HCT116 (cell line): ENCODE data around the gene TCEAL5. TPM values are rescaled to one million over a fixed set of nuclear protein-coding genes. Genes with fewer than 3 reads are reported as not detected.

Experiments
- ATAC-seq: fragments of 200-7000 bp; cut with Tn5 transposase; 2 replicates; pipeline ENCODE4 v1.9.1; 2020; ENCODE audit warnings: mild to moderate bottlenecking, moderate library complexity
- BruUV-seq: library from RNA; stranded (reverse); fragments of 400-500 nt; replicated peaks from 2 replicates; lab custom pipeline; 2021; lab: Mats Ljungman, UMichigan
- CTCF ChIA-PET: fragments of 300-600 bp; sonication (Branson Sonifier 250); formaldehyde crosslinking; loops from one replicate; lab custom pipeline; 2021; ENCODE audit warnings: antibody characterized with exemption; lab: Charles Lee
- POLR2A ChIA-PET: fragments of 300-600, 350-600 bp; sonication (Branson Sonifier 250); formaldehyde crosslinking; loops from one replicate; lab custom pipeline; 2021; ENCODE audit warnings: antibody characterized with exemption; lab: Charles Lee
- RAD21 ChIA-PET, 2 experiments: fragments of 300-600 bp; sonication (Branson Sonifier 250); formaldehyde crosslinking; loops; one replicate each; lab custom pipeline; 2023; ENCODE audit warnings: low total read pairs in 2 of 2; ENCODE audit not compliant: uncharacterized antibody in 2 of 2, unreplicated experiment in 2 of 2, low non-redundant PET in 1 of 2; lab: Charles Lee
- DNase-seq: peaks from one replicate; pipeline ENCODE4 v3.0.0-alpha.2; 2010; ENCODE audit warnings: low read depth, low spot score
- H2AFZ ChIP-seq: fragments of 200-600 bp; shearing (Covaris generic), sonication (generic); 2 replicates; pipeline ENCODE4 v1.6.1; 2017; ENCODE audit warnings: low read depth, mixed run types, mixed read lengths, antibody characterized with exemption, low read length; ENCODE audit not compliant: poor library complexity, severe bottlenecking
- H3K27ac ChIP-seq: 2 replicates; pipeline ENCODE4 v1.5.1; 2012; ENCODE audit warnings: low read depth, low read length
- H3K27me3 ChIP-seq: fragments of 200-600 bp; sonication (generic); 2 replicates; pipeline ENCODE4 v1.6.1; 2016; ENCODE audit warnings: mixed run types, low read length, mixed read lengths; ENCODE audit not compliant: insufficient read depth
- H3K36me3 ChIP-seq, 2 experiments: fragments of 200-500 bp in 1 of 2; fragments of 200-600 bp in 1 of 2; sonication (Bioruptor generic) in 1 of 2; sonication (generic) in 1 of 2; 2 replicates each; pipeline versions ENCODE4 v1.5.1 to v1.6.1; 2014 to 2016; ENCODE audit warnings: low read length in 2 of 2, inconsistent platforms in 1 of 2, mixed read lengths in 1 of 2, mixed run types in 1 of 2; ENCODE audit not compliant: insufficient read depth in 2 of 2, control insufficient read depth in 1 of 2
- H3K4me1 ChIP-seq, 2 experiments: fragments of 200-600 bp in 1 of 2; sonication (generic) in 1 of 2; 2 replicates each; pipeline versions ENCODE4 v1.5.1 to v1.6.1; 2012 to 2017; ENCODE audit warnings: low read length in 2 of 2, inconsistent platforms in 1 of 2, mild to moderate bottlenecking in 1 of 2, mixed read lengths in 1 of 2, mixed run types in 1 of 2, moderate library complexity in 1 of 2; ENCODE audit not compliant: insufficient read depth in 2 of 2, control insufficient read depth in 1 of 2
- H3K4me2 ChIP-seq: fragments of 200-600 bp; sonication (generic); 2 replicates; pipeline ENCODE4 v1.6.1; 2017; ENCODE audit warnings: mixed run types, low read length, mixed read lengths
- H3K4me3 ChIP-seq, 2 experiments: fragments of 200-600 bp in 1 of 2; sonication (generic) in 1 of 2; replicated peaks in 1 of 2; 2 replicates each; pipeline ENCODE4 v1.5.1; 2011 to 2016; ENCODE audit warnings: low read length in 2 of 2, control low read depth in 1 of 2, low read depth in 1 of 2, mild to moderate bottlenecking in 1 of 2, mixed read lengths in 1 of 2, mixed run types in 1 of 2
- H3K79me2 ChIP-seq: fragments of 200-600 bp; sonication (generic); 2 replicates; pipeline ENCODE4 v1.6.1; 2017; ENCODE audit warnings: mild to moderate bottlenecking, mixed run types, low read length, moderate library complexity, mixed read lengths; ENCODE audit not compliant: insufficient read depth
- H3K9ac ChIP-seq: fragments of 200-600 bp; sonication (generic); 2 replicates; pipeline ENCODE4 v1.6.1; 2016; ENCODE audit warnings: low read length, mixed read lengths
- H3K9me2 ChIP-seq: fragments of 200-600 bp; sonication (generic), shearing (Covaris generic); 2 replicates; pipeline ENCODE4 v1.6.1; 2017; ENCODE audit warnings: mixed run types, mild to moderate bottlenecking, moderate library complexity; ENCODE audit not compliant: insufficient read depth
- H3K9me3 ChIP-seq, 2 experiments: fragments of 200-500 bp in 1 of 2; fragments of 200-600 bp in 1 of 2; sonication (Bioruptor generic) in 1 of 2; sonication (generic) in 1 of 2; 2 replicates each; pipeline ENCODE4 v1.6.1; 2014 to 2017; ENCODE audit warnings: low read length in 2 of 2, mixed read lengths in 2 of 2, inconsistent platforms in 1 of 2, low read depth in 1 of 2, mild to moderate bottlenecking in 1 of 2, mixed run types in 1 of 2, moderate library complexity in 1 of 2; ENCODE audit not compliant: control insufficient read depth in 1 of 2, insufficient read depth in 1 of 2
- H4K20me1 ChIP-seq: fragments of 200-600 bp; sonication (generic), shearing (Covaris generic); 2 replicates; pipeline ENCODE4 v1.6.1; 2017; ENCODE audit warnings: mixed run types, mild to moderate bottlenecking, moderate library complexity; ENCODE audit not compliant: insufficient read depth
- CTCF ChIP-seq, 3 experiments: fragments of 200-600 bp in 1 of 3; sonication (generic) in 1 of 3; IDR thresholded peaks in 2 of 3; conservative IDR thresholded peaks in 1 of 3; 2 replicates each; pipeline ENCODE4 v1.5.1; 2012 to 2017; ENCODE audit warnings: low read depth in 2 of 3, low read length in 2 of 3, antibody characterized with exemption in 1 of 3, borderline replicate concordance in 1 of 3, control low read depth in 1 of 3, mild to moderate bottlenecking in 1 of 3, mixed read lengths in 1 of 3, mixed run types in 1 of 3, moderate library complexity in 1 of 3; ENCODE audit not compliant: insufficient read depth in 1 of 3
- EGR1 ChIP-seq: IDR thresholded peaks from 2 replicates; pipeline ENCODE4 v1.6.1; 2012; ENCODE audit warnings: low read depth
- ELF1 ChIP-seq: IDR thresholded peaks from 2 replicates; pipeline ENCODE4 v1.6.1; 2012; ENCODE audit warnings: low read depth, borderline replicate concordance
- FOSL1 ChIP-seq: IDR thresholded peaks from 2 replicates; pipeline ENCODE4 v1.6.1; 2012; ENCODE audit warnings: low read depth
- POLR2A ChIP-seq: IDR thresholded peaks from 2 replicates; pipeline ENCODE4 v1.7.0; 2011; ENCODE audit warnings: borderline replicate concordance; ENCODE audit not compliant: insufficient read depth, insufficient read length; ENCODE audit errors: extremely low read depth
- RAD21 ChIP-seq: IDR thresholded peaks from 2 replicates; pipeline ENCODE4 v1.6.1; 2012; ENCODE audit warnings: low read depth, mild to moderate bottlenecking
- SRF ChIP-seq: IDR thresholded peaks from 2 replicates; pipeline ENCODE4 v1.6.1; 2012; ENCODE audit warnings: low read depth
- YY1 ChIP-seq: IDR thresholded peaks from 2 replicates; pipeline ENCODE4 v1.6.1; 2011; ENCODE audit warnings: low read length, low read depth, moderate library complexity, mild to moderate bottlenecking; ENCODE audit not compliant: insufficient replicate concordance; ENCODE audit errors: extremely low read depth
- intact Hi-C: fragments of 100-400 bp; cut with micrococcal nuclease; formaldehyde crosslinking; loops from 2 replicates; pipeline ENCODE4 v1.10.0; 2022
- total RNA-seq: library from RNA; stranded (reverse); gene quantifications from one replicate; pipeline ENCODE4 v1.2.1, GENCODE V29; 2021; ENCODE audit not compliant: unreplicated experiment

Gene TCEAL5
- total RNA-seq, 1 experiment from 2014 or later: not detected

DNA sequence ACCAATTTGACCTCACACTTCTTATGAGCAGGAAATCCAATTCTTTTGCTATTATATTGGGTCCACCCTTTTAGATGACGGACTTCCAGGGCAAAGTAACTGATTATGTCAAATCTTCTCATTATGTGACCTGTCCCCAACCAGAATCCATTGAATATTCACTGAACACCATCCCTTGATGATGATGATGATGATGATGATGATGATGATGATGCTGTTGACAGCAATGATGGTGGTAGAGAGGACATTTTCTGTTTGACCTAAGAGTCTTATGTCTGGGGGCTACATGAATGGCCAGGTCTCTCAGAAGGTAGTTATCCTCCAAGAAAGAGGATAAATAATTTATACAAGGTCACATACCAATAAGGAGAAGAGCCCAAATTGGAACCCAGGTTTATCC, 26.7 kb downstream of the TCEAL5 start:
- no peak for DNase-seq
- RAD21 ChIA-PET: no interaction called here
- no peaks in the 10 kb centered on the region for H3K9me2 ChIP-seq
- POLR2A ChIA-PET: no interaction called here
- no peaks in the 10 kb centered on the region for H4K20me1 ChIP-seq
- CTCF ChIA-PET: interaction anchor here (1.6 kb wide), 1 partner anchor 39 kb away, joined by 7 read pairs; no protein-coding TSS in a partner anchor
- H3K27me3 ChIP-seq: no peaks in the 10 kb centered on the region
- H3K9me3 ChIP-seq: no peaks in the 10 kb centered on the region
- no peak overlapping the region for H3K27ac ChIP-seq
- H3K4me3 ChIP-seq: no peak overlapping the region
- H3K9ac ChIP-seq: no peak overlapping the region
- no peak for ATAC-seq
- H2AFZ ChIP-seq: no peak overlapping the region
- TF ChIP-seq FOSL1 (no peak), SRF (no peak), YY1 (no peak), POLR2A (no peak), ELF1 (no peak)
- H3K36me3 ChIP-seq: no peaks in the 10 kb centered on the region
- H3K4me1 ChIP-seq: peaks cover 3 to 10% of the 10 kb centered on the region in 2 experiments; a peak in 1 of 4 replicates
- H3K79me2 ChIP-seq: peaks cover 18% of the 10 kb centered on the region
- BruUV-seq: no TSS peak
- intact Hi-C loops: loop anchor here (5.0 kb wide), 2 partner anchors 38 to 298 kb away; no protein-coding TSS in a partner anchor
- H3K4me2 ChIP-seq: no peak overlapping the region

GRCh38 chrX:103248553-103248952, 28.0 kb downstream of the TCEAL5 start:
- DNase-seq (peak; percentile 8), ATAC-seq (peak; percentile 58; the same call in 1 of the 2 replicates)
- H3K36me3 ChIP-seq: no peaks in the 10 kb centered on the region
- intact Hi-C loops: loop anchor here (5.0 kb wide), 2 partner anchors 36 to 296 kb away; no protein-coding TSS in a partner anchor
- ChIA-PET POLR2A (no interaction called here), RAD21 (no interaction called here), CTCF (interaction anchor here (1.0 to 1.6 kb wide), 3 partner anchors 22 to 215 kb away, joined by 3 to 7 read pairs (median 3); no protein-coding TSS in a partner anchor)
- no TSS peak for BruUV-seq
- H3K9ac ChIP-seq: no peak overlapping the region
- H3K4me1 ChIP-seq: peaks cover 3 to 5% of the 10 kb centered on the region in 2 experiments; a peak in 1 of 4 replicates
- peaks cover 8% of the 10 kb centered on the region for H3K79me2 ChIP-seq
- no peak overlapping the region for H3K4me2 ChIP-seq
- no peaks in the 10 kb centered on the region for H4K20me1 ChIP-seq
- H3K27ac ChIP-seq: no peak overlapping the region
- H3K9me3 ChIP-seq: no peaks in the 10 kb centered on the region
- TF ChIP-seq RAD21: peak; percentile 48
- TF ChIP-seq EGR1: no peak
- peak in 2 of 3 experiments; percentile 27 to 40; a peak in 2 of 6 replicates for TF ChIP-seq CTCF (IDR thresholded peaks at IDR 0.05 in 2 of 3, conservative IDR thresholded peaks at IDR 0.05 in 1 of 3; ENCODE audit: borderline replicate concordance in 1 of 3, insufficient read depth in 1 of 3, low read depth in 2 of 3, low read length in 2 of 3)
- no peak overlapping the region for H3K4me3 ChIP-seq
- H3K27me3 ChIP-seq: no peaks in the 10 kb centered on the region
- no peaks in the 10 kb centered on the region for H3K9me2 ChIP-seq
- no peak overlapping the region for H2AFZ ChIP-seq
